ENCODE results near the gene TMPRSS6.

Gene TMPRSS6

GRCh38 chr22:37153901-37154300, 44.4 kb upstream of the TMPRSS6 start:
- TF ChIP-seq CTCF (IDR thresholded peaks at IDR 0.05; ENCODE audit: borderline replicate concordance, control extremely low read depth, extremely low read depth, insufficient read depth, missing control alignments), result no peak
- no peak for DNase-seq (ENCODE audit: low spot score)
- in situ Hi-C loops (cut with MboI; ENCODE audit: low sequenced_read_pairs, unreplicated experiment), result no loop called here

GRCh38 chr22:37151401-37151800, 41.9 kb upstream of the TMPRSS6 start:
- in situ Hi-C loops (cut with MboI; ENCODE audit: low sequenced_read_pairs, unreplicated experiment), result no loop called here
- no peak for TF ChIP-seq CTCF (IDR thresholded peaks at IDR 0.05; ENCODE audit: borderline replicate concordance, control extremely low read depth, extremely low read depth, insufficient read depth, missing control alignments)

GRCh38 chr22:37150701-37151100, 41.2 kb upstream of the TMPRSS6 start:
- in situ Hi-C loops (cut with MboI; ENCODE audit: low sequenced_read_pairs, unreplicated experiment), result no loop called here
- no peak for TF ChIP-seq CTCF (IDR thresholded peaks at IDR 0.05; ENCODE audit: borderline replicate concordance, control extremely low read depth, extremely low read depth, insufficient read depth, missing control alignments)
- DNase-seq (ENCODE audit: low spot score), result no peak

More at GRCh38 chr22:37151401-37151800, 41.9 kb upstream of the TMPRSS6 start:
- no peak for DNase-seq (ENCODE audit: low spot score)

- no peak for TF ChIP-seq CTCF (IDR thresholded peaks at IDR 0.05; ENCODE audit: borderline replicate concordance, control extremely low read depth, extremely low read depth, insufficient read depth, missing control alignments)
- no peak for DNase-seq (ENCODE audit: low spot score)
- in situ Hi-C loops (cut with MboI; ENCODE audit: low sequenced_read_pairs, unreplicated experiment), result no loop called here
Measured at GRCh38 chr22:37148742-37149665, 39.5 kb upstream of the TMPRSS6 start.

- peak; percentile 27 for TF ChIP-seq CTCF (IDR thresholded peaks at IDR 0.05; ENCODE audit: borderline replicate concordance, control extremely low read depth, extremely low read depth, insufficient read depth, missing control alignments)
- DNase-seq (ENCODE audit: low spot score), result no peak
- in situ Hi-C loops (cut with MboI; ENCODE audit: low sequenced_read_pairs, unreplicated experiment), result no loop called here
Measured at GRCh38 chr22:37148031-37148651, 38.6 kb upstream of the TMPRSS6 start.

- DNase-seq (ENCODE audit: low spot score), result no peak
- in situ Hi-C loops (cut with MboI; ENCODE audit: low sequenced_read_pairs, unreplicated experiment), result no loop called here
- no peak for TF ChIP-seq CTCF (IDR thresholded peaks at IDR 0.05; ENCODE audit: borderline replicate concordance, control extremely low read depth, extremely low read depth, insufficient read depth, missing control alignments)
Measured at GRCh38 chr22:37147186-37147990, 37.9 kb upstream of the TMPRSS6 start.

Measured in GM13976 (cell line).